HG03064 (cell line): Measurements from ENCODE around the gene LOXL4.

Experiments
- ATAC-seq: cut with Tn5 transposase; IDR thresholded peaks from one replicate; pipeline ENCODE4 v1.9.1; 2021; ENCODE audit warnings: low read depth; ENCODE audit not compliant: unreplicated experiment

LOXL4 gene

GRCh38 chr10:98205351-98205750, 62.6 kb downstream of the LOXL4 start:
- no peak for ATAC-seq

GRCh38 chr10:98202378-98202777, 65.6 kb downstream of the LOXL4 start:
- ATAC-seq: no peak

DNA sequence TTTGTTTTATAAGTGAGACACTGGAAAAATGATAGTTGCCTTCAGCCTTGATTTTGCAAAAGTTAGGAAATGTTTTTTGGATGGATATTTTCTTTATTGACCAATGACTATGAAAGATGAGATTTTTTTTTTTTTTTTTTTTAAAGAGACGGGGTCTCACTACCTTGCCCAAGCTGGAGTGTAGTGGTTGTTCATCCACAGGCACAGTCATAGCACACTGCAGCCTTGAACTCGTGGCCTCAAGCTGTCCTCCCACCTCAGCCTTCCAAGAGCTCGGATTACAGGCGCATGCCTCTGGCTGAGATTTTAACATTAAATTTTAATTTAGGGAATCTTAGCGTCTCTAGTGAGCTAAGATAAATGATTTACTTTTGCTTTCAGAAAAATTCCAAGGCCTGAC, 66.2 kb downstream of the LOXL4 start:
- no peak for ATAC-seq
